ENCODE measurements around the gene HTR3B. TPM values are rescaled to one million over a fixed set of nuclear protein-coding genes. Genes with fewer than 3 reads are reported as not detected.

HTR3B gene
- total RNA-seq, 4 donors from 2014 or later, result not detected

- TF ChIP-seq CTCF (IDR thresholded peaks at IDR 0.05) (no peak), POLR2A (IDR thresholded peaks at IDR 0.05) (no peak)
- intact Hi-C loops (cut with DNase I; ENCODE audit: low total_unique reads), result no loop called here
- H3K4me3 ChIP-seq (ENCODE audit: low read depth, poor library complexity, severe bottlenecking), result no peak overlapping the region
- DNase-seq (ENCODE audit: low spot score in 2 of 2), result no peak
- WGBS, 2 donors, result 96 to 97% methylated on average over 3 of the region's 3 CpGs
Observed at GRCh38 chr11:113864410-113864809, 40.2 kb upstream of the HTR3B start.

GRCh38 chr11:113865873-113866272, 38.7 kb upstream of the HTR3B start:
- no peak overlapping the region for H3K4me3 ChIP-seq (ENCODE audit: low read depth, poor library complexity, severe bottlenecking)
- TF ChIP-seq CTCF (IDR thresholded peaks at IDR 0.05), result no peak
- TF ChIP-seq POLR2A (IDR thresholded peaks at IDR 0.05), result no peak
- no peak for DNase-seq (ENCODE audit: low spot score in 2 of 2)
- WGBS, 2 donors, result 95 to 96% methylated on average over 8 of the region's 8 CpGs
- intact Hi-C loops (cut with DNase I; ENCODE audit: low total_unique reads), result no loop called here

GRCh38 chr11:113867843-113868503, 36.6 kb upstream of the HTR3B start:
- no peak for DNase-seq (ENCODE audit: low spot score in 2 of 2)
- intact Hi-C loops (cut with DNase I; ENCODE audit: low total_unique reads), result no loop called here
- no peak for TF ChIP-seq POLR2A (IDR thresholded peaks at IDR 0.05)
- no peak for TF ChIP-seq CTCF (IDR thresholded peaks at IDR 0.05)
- 85 to 91% methylated on average over 3 of the region's 3 CpGs for WGBS, 2 donors
- no peak overlapping the region for H3K4me3 ChIP-seq (ENCODE audit: low read depth, poor library complexity, severe bottlenecking)

GRCh38 chr11:113871336-113871735, 33.3 kb upstream of the HTR3B start:
- WGBS, 2 donors, result 93 to 94% methylated on average over 3 of the region's 3 CpGs
- no peak for DNase-seq (ENCODE audit: low spot score in 2 of 2)
- intact Hi-C loops (cut with DNase I; ENCODE audit: low total_unique reads), result no loop called here
- H3K4me3 ChIP-seq (ENCODE audit: low read depth, poor library complexity, severe bottlenecking), result no peak overlapping the region
- no peak for TF ChIP-seq CTCF (IDR thresholded peaks at IDR 0.05)
- TF ChIP-seq POLR2A (IDR thresholded peaks at IDR 0.05), result no peak

GRCh38 chr11:113873236-113873626, 31.4 kb upstream of the HTR3B start:
- H3K4me3 ChIP-seq (ENCODE audit: low read depth, poor library complexity, severe bottlenecking), result no peak overlapping the region
- intact Hi-C loops (cut with DNase I; ENCODE audit: low total_unique reads), result no loop called here

More at GRCh38 chr11:113873236-113873626, 31.4 kb upstream of the HTR3B start:
- 69 to 73% methylated on average over 5 of the region's 5 CpGs for WGBS, 2 donors
- TF ChIP-seq CTCF (IDR thresholded peaks at IDR 0.05), result no peak
- no peak for TF ChIP-seq POLR2A (IDR thresholded peaks at IDR 0.05)
- peak in 1 of 2 donors; percentile 37 for DNase-seq (ENCODE audit: low spot score in 2 of 2)
